Fibroblast of pulmonary artery (primary cell): Measurements from ENCODE around the gene MAN1C1.
A peak's percentile ranks its signal among the peaks of the same experiment; 100 is the strongest.
"Not testable (repeated sequence)": the region's sequence is repeated elsewhere in the genome, so short reads cannot be mapped to it uniquely, and the experiment has no call there.

ENCODE experiments used
- DNase-seq: peaks from one replicate; pipeline ENCODE4 v3.0.0-alpha.2; 2010; ENCODE audit warnings: low read depth
- H3K4me3 ChIP-seq: replicated peaks from 2 replicates; pipeline ENCODE4 v1.5.1; 2011; ENCODE audit warnings: low read depth, mild to moderate bottlenecking, control low read depth, low read length, moderate library complexity
- CTCF ChIP-seq: IDR thresholded peaks from 2 replicates; pipeline ENCODE4 v1.5.1; 2011; ENCODE audit warnings: mild to moderate bottlenecking, control low read depth, low read length, inconsistent platforms; ENCODE audit errors: missing control alignments

Gene MAN1C1

GRCh38 chr1:25586181-25586588, 30.4 kb upstream of the MAN1C1 start:
- H3K4me3 ChIP-seq: no peak overlapping the region
- TF ChIP-seq CTCF: no peak
- DNase-seq: no peak

- H3K4me3 ChIP-seq: no peak overlapping the region
- no peak for TF ChIP-seq CTCF
- DNase-seq: no peak
Measured at GRCh38 chr1:25587290-25587689, 29.3 kb upstream of the MAN1C1 start.

GRCh38 chr1:25588224-25588623, 28.4 kb upstream of the MAN1C1 start:
- DNase-seq, H3K4me3 ChIP-seq: not testable (repeated sequence)

- H3K4me3 ChIP-seq, DNase-seq: not testable (repeated sequence)
Measured at GRCh38 chr1:25588786-25589185, 27.8 kb upstream of the MAN1C1 start.

GRCh38 chr1:25590096-25590824, 26.3 kb upstream of the MAN1C1 start:
- peak; percentile 27 for TF ChIP-seq CTCF
- no peak overlapping the region for H3K4me3 ChIP-seq
- peak; percentile 39 for DNase-seq

GRCh38 chr1:25593861-25594260, 22.7 kb upstream of the MAN1C1 start:
- no peak for DNase-seq
- H3K4me3 ChIP-seq: no peak overlapping the region
- no peak for TF ChIP-seq CTCF

GRCh38 chr1:25594971-25595370, 21.6 kb upstream of the MAN1C1 start:
- TF ChIP-seq CTCF: no peak
- no peak overlapping the region for H3K4me3 ChIP-seq
- DNase-seq: no peak

GRCh38 chr1:25596641-25597040, 19.9 kb upstream of the MAN1C1 start:
- not testable (repeated sequence) for H3K4me3 ChIP-seq, DNase-seq
